Urothelium cell line (cell line): Measurements from ENCODE around the gene RASA1.
A peak's percentile ranks its signal among the peaks of the same experiment; 100 is the strongest.
"Not testable (repeated sequence)": the region's sequence is repeated elsewhere in the genome, so short reads cannot be mapped to it uniquely, and the experiment has no call there.

Experiments
- DNase-seq: peaks from one replicate; pipeline ENCODE4 v3.0.0; 2011; ENCODE audit warnings: low spot score, mixed read lengths
- FAIRE-seq: peaks from 2 replicates; lab custom pipeline; 2011; peaks lifted over from hg19 to GRCh38; lab: Jason Lieb, UNC

Gene RASA1

DNA sequence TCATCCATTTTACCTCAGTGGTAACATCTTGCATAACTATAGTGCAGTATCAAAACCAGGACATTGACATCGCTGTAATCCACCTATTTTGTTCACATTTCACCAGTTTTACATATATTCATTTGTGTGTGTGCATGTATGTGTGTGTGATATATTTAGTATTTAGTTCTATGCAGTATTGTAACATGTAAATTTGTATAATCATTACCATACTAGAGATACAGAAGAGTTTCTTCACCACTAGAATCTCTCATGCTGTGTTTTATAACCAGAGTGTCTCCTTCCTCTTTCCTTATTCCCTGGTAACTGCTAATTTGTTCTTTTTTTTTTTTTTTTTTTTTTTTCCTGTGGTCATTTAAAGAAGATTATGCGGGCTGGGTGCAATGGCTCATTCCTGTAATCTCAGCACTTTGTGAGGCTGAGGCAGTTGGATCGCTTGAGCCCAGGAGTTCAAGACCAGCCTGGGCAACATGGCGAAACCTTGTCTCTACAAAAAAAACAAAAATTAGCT is 11.0 kb downstream of the RASA1 start:
- DNase-seq, result no peak

DNA sequence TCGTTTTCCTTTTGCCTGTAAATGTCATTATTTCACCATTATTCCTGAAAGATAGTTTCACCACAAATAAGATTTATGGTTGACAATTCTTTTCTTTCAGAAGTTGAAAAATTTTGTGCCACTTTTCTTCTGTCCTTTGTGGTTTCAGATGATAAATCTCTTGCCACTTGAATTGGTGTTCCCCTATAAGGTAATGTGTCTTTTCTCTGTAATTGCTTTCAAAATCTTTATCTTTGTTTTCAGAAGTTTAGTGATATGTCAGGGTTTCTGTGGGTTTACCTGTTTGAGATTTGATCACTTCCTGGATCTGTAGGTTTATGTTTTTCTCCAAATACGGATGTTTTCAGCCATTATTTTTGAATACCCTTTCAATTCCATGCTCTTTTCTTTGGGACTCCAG is 14.6 kb downstream of the RASA1 start:
- DNase-seq, result no peak
- no peak for FAIRE-seq

More for the DNA sequence above, 11.0 kb downstream of the RASA1 start:
- no peak for FAIRE-seq

DNA sequence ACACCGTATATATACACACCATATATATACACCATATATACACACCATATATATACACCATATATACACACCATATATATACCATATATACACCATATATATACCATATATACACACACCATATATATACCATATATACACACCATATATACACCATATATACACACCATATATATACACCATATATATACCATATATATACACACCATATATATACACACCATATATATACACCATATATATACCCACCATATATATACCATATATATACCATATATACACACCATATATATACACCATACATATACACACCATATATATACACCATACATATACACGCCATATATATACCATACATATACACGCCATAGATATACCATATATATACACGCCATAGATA is 19.6 kb downstream of the RASA1 start:
- FAIRE-seq, DNase-seq: not testable (repeated sequence)

DNA sequence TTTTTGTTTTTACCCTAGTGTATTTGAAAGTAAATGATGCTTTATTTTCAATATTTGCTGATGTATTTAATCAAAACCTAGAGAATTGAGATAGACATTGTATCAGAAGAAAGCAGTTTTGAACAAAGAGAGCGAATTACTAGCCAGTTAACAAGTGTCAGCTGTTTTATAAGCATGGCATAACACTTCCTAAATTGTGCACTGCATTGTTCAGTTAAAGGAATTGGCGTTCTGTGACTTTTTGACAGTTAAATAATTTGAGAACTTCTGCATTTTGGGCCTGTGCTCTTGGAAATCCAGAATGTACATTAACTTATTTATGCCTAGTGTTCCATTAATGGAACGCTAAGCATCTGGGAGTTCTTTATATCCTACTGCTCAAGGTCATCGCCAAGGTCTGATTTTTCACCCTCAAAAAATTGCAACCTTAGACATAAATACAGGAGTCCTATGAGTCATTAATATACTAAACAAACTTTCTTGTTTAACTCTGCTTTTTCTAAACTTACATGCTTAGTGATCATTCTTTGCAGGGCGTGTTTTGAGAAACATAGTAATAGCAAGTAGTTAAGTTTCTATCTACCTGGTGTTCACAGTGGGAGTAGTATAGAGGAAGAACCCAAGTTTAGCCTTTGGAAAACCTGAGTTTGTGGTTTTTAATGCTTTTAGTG is 31.1 kb downstream of the RASA1 start:
- no peak for FAIRE-seq
- DNase-seq, result no peak

DNA sequence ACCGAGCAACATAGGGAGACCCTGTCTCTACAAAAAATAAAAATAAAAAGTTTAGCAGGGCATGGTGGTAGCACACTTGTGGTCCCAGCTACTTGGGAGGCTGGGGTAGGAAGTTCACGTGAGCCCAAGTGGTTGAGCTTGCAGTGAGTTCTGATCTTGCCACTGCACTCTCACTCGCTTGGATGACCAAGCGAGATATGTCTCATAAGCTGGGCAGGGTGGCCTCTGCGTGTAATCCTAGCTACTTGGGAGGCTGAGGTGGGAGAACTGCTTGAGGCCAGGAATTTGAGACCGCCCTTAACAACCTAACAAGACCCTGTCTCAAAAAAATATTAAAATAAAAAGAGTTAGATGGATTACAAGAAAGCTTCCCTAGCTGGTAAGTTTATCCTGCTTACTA is 32.5 kb downstream of the RASA1 start:
- no peak for FAIRE-seq
- no peak for DNase-seq

DNA sequence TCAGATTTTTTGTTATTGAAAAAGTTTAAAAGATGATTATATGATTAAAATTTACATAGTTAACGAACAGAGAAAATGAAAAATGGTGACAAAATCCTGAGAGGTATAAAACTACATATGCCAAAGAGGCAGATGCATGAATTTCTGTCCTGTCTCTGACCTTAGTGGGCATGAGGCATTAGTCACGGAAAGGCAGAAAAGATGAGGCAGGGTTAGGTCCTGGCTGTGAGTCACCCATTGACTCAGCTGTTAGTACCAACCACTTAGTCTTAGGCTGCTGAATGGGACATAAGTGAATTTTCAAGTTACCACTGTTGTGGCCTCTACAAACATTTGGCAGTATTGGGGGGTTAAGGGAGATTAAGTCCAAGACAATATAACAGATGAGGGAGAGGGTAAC is 33.1 kb downstream of the RASA1 start:
- DNase-seq, result peak; percentile 80
- no peak for FAIRE-seq

DNA sequence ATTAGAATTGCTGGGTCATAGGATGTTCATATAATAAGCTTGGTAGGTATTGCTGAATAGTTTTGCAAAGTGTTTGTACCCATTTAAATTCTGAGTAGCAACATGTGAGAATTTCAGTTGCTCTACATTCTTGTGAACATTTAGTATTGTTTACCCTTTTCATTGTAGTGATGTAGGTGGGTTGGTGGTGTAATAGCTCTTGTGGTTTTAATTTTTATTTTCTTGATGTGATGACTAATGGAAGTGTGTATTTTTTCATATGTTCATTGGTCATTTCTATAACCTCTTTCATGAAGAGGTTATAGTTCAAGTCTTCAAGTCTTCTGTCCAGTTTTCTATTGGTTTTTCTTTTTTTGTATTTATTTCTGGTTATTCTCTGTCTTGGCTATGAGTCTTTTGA is 34.4 kb downstream of the RASA1 start:
- DNase-seq (no peak), FAIRE-seq (no peak)

DNA sequence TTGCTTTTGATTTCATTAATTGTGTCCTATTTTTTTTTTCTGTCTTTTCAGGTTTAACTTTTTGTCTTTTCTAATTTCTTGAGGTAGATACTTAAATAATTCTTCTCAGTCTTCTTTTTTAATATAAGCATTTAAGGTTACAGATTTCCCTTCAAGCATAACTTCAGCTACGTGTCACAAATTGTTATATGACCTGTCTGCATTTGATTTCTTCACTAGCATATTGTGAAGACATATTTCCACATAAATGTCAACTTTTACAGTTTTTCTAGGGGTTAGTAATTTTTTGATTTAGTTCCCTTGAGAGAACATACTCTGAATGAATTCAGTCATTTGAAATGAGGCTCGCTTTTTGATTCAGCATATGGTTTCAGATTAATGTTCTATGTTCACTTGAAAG is 35.6 kb downstream of the RASA1 start:
- DNase-seq (no peak), FAIRE-seq (no peak)

DNA sequence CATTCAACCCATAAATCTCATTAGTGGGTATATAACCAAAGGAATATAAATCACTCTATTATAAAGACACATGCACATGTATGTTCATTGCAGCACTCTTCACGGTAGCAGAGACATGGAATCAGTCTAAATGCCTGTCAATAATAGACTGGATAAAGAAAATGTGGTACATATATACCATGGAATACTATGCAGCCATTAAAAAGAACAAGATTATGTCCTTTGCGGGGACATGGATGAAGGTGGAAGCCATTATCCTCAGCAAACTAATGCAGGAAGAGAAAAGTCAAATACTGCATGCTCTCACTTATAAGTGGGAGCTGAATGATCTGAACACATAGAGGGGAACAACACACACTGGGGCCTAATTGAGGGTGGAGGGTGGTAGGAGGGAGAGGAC is 38.4 kb downstream of the RASA1 start:
- DNase-seq, FAIRE-seq: not testable (repeated sequence)

DNA sequence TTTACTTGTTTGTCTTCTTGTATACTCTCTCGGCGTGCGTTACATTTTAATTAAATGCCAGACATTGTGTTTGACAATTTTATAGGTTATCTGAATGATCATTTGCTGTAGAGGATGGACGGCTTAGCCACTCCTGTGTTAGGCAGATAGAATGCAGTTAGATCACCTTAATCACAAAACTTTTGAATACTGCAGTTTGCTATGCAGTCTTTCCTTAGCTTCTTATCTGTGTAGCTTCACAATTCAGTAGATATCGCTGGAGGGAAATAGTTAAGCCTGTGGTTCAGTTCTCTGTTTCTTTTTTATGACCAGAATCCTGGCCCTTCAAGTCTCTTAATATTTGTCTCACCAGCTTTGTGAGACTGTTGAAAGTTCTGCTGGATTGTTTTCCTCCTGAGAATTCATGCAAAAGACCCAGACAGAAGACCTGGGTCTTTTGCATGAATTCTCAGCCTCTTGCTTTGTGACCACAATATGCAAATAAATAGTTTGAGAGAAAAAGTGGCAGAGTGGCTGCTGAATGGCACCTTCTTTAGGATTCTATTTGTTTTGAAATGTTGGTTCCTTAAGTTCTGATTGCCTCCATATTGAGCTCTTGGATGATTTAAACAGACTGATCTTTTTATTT is 40.2 kb downstream of the RASA1 start:
- FAIRE-seq (no peak), DNase-seq (no peak)

DNA sequence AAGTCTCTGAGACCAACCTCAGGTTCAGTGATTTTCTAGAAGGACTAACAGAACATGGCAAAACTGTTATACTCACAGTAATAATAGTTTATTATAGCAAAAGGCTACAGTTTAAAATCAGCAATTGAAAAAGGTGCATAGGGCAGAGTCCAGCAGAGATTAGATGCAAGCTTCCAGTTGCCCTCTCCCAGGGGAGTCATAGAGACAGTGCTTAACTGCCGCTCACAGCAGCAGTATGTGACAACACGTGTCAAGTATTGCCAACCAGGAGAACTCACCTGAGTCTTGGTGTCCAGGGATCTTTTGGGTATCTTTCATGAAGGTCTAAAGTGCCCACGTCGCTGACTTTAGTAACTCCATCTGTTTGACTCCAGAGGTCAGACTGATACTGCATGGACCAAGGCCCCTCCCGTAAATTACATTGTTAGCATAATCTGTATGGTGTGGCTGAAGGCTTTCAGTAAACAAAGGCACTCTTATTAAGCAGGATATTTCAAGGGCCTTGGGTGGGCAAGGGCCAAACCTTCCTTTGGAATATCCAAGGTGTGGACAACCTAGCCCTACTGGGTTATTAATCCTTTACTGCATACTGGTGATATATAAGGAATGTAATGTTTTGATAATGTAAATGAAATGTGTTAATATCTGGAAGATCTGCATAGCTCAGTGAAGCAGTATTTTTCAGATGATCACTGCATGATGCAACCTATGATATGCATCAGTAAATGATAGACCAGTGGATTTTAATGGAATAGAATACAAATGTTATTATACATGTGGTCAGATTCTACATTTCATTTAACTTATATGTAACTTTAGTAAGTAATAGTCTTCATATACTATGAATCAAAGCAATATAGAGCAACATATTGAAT is 44.0 kb downstream of the RASA1 start:
- FAIRE-seq (no peak), DNase-seq (no peak)

DNA sequence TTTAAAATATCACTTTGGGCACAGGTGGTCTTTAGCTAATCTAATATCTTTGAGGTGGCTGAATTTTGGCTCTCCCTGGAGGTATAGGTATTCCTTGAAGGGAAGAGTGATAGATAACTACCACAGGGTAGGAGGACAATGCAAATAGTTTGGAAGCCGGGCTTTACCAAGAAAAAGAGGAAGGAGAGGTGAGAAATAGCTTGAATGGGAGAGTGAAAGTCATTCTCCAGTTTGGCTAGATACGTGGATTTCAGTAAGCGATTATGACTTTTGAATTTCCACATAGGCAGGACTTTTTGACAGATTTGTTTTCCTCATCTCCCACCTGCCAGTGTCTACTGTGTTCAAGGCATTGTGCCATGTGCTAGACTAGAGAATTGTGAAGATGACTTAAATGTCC is 45.5 kb downstream of the RASA1 start:
- FAIRE-seq (no peak), DNase-seq (no peak)

DNA sequence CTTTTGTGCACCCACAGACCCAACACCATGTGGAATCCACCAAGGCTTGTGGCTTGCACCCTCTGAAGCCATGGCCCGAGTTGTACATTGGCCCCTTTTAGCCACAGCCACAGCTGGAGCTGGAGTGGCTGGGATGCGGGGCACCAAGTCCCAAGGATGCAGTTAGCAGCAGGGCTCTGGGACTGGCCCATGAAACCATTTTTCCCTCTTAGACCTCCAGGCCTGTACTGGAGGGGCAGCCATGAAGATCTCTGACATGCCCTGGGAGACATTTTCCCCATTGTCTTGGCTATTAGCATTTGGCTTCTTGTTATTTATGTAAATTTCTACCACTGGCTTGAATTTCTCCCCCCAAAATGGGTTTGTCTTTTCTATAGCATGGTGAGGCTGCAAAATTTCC is 51.8 kb downstream of the RASA1 start:
- DNase-seq (no peak), FAIRE-seq (no peak)

DNA sequence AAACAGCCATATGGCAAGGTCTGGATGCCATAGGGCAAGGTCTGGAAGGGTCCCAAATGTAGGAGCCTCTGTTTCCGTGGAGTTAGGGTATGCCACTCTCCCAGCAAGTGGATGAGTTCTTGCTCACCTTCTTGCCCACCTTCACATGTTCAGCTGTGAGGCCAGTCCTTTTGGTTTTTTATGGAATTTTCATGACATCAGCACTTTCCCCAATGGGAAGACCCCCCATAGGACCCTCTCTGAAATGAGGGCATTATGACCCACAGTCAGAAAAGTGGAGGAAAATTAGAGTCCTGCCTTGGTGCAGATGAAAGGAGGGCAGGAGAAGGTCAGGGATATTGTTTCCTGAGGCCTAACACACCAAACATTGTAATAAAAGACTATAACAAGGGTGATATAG is 53.9 kb downstream of the RASA1 start:
- FAIRE-seq (no peak), DNase-seq (no peak)

DNA sequence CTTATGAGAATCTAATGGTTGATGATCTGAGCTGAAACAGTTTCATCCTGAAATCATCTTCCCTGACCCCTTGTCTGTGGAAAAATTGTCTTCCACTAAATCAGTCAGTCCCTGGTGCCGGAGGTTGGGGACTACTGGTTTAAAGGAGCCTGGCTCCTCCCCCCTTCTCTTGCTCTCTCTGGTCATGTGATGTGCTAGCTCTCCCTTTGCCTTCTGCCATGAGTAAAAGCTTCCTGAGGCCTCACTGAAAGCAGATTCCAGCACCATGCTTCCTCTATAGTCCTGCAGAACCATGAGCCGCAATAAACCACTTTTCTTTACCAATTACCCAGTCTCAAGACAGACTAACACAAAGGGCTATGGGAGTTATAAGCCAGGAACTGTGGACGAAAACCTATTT is 54.7 kb downstream of the RASA1 start:
- FAIRE-seq (no peak), DNase-seq (no peak)

DNA sequence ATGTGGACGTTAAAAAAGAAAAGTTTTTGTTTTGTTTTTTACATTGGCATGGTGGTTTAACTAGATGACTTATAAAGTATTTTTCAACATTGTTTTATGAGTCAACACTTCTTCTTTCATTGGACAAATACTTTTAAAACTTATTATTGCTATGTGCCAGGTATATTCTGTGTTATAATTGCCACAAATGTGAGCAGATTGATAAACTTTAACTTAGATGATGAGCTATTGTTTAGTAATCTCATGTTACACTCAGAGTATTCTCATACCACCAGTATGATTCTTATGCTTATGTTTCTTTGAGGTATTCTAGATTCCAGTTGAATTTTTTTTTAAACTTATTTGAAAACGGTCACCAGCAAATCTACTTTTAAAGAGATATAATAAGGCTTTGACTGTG is 60.3 kb downstream of the RASA1 start:
- FAIRE-seq, result no peak

DNA sequence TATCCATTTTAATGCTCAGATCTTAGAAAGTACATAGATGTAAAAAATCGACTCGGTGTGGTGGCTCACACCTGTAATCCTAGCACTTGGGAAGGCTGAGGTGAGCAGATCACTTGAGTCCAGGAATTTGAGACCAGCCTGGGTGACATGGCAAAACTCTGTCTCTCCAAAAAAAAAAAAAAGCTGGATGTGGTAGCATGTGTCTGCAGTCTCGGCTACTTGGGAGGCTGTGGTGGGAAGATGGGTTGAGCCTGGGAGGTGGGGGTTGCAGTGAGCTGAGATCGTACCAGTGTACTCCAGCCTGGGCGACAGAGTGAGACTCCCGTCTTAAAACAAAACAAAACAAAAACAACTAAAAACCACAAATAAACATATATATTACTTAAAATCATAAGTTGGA is 61.4 kb downstream of the RASA1 start:
- no peak for DNase-seq
- FAIRE-seq, result no peak

More for the DNA sequence above, 60.3 kb downstream of the RASA1 start:
- DNase-seq, result no peak

DNA sequence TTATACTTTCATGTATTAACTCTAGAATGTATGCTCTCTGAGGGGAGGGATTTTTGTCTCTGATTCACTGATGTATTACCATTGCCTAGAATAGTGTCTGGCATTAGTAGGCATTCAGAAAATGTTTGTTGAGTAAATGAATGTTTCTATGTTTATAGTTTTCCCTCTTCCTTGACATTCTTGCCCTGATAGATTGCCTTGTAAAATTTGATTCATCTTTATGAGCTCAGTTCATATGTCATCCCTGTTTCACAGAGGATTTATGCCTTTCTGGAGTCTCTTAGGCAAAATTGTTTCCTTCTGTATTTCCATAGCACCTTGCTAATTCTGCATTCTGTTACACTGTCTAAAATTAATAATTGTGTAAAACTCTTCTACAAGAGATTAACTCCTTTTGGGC is 72.3 kb downstream of the RASA1 start:
- DNase-seq (no peak), FAIRE-seq (no peak)

DNA sequence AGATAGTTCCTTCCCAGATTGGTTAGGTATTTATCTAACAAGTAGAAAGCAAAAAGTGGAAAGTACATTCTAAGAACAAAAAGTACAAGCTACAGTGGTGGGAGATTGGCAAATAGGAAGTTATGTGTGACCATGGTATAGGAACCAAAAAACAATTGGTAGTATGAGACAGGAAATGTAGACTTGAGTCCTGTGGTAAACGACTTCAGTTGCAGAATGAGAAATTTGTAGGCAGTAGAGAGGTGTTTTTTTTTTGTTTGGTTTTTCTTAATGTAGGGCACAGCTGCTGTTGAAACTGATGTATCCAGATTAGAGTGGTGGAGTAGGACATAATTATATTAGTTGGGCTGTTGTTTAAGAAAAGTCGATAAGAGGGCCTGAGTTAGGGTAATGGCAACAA is 73.0 kb downstream of the RASA1 start:
- FAIRE-seq, result no peak

DNA sequence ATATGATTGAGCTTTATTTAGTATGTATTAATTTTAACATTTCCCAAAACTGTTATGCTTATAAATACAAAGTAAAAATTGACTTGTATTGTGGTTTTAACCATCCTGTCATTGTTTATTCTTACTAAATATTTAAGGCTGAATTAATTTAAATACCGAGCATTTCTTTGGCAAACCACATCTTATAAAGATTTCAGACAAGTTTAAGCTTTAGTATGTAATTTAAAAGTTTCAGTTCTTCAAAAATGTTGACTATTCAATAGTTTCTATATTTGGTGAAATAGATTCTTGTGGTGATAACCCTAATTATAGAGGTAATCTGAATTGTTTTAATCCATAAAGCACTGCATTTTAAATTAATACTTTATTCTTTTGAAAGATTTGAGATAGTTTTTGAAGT is 79.6 kb downstream of the RASA1 start:
- no peak for FAIRE-seq
- DNase-seq, result no peak

More for the DNA sequence above, 73.0 kb downstream of the RASA1 start:
- no peak for DNase-seq

DNA sequence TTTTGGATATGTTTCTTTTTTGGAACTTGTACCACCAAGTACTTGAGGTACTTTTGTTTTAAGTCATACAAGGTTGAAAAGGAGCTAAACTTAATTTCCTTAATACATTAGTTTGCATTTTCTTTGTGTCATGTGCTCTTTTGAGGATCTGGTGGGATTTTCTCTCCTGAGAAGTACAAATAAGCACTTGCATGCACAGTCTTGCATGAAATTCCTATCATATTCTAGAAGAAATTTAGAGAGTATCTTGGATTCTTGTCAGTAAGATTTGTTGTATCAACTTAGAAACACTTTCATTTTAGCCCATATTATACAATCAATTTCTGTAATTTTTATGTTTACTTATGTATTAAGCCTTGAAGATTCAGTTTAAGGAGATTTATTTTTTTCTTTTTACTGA is 80.2 kb downstream of the RASA1 start:
- FAIRE-seq (no peak), DNase-seq (no peak)

DNA sequence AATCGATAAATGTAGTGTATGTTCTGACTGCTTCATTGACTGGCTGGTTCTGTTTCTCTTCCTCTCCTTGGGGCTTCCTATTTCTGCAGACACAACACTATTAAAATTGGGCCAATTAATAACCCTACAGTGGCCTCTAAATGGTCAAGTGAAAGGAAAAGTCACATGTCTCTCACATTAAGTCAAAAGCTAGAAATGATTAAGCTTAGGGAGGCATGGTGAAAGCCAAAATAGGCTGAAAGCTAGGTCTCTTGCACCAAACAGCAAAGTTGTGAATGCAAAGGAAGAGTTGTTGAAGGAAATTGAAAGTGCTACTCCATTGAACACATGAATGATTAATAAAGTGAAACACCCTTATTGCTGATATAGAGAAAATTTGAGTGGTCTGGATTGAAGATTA is 86.8 kb downstream of the RASA1 start:
- no peak for DNase-seq
- no peak for FAIRE-seq
